ENCODE results near the gene KCNC2.
"Not testable (repeated sequence)": the region's sequence is repeated elsewhere in the genome, so short reads cannot be mapped to it uniquely, and the experiment has no call there.

Gene KCNC2

GRCh38 chr12:75209812-75210138 lies at the start of gene KCNC2:
TSS of gene KCNC2 (minus strand) at chr12:75209839.
- no peak for FAIRE-seq

GRCh38 chr12:75259143-75259542 lies 49.5 kb upstream of the KCNC2 start:
- no peak for FAIRE-seq

GRCh38 chr12:75257510-75257909 lies 47.9 kb upstream of the KCNC2 start:
- FAIRE-seq = no peak

- FAIRE-seq = peak; percentile 37
These were observed 35.5 kb upstream of the KCNC2 start for GRCh38 chr12:75245108-75245507.

- FAIRE-seq = no peak
These were observed 30.3 kb upstream of the KCNC2 start for GRCh38 chr12:75239987-75240386.

GRCh38 chr12:75236206-75236605 lies 26.6 kb upstream of the KCNC2 start:
- no peak for FAIRE-seq

- no peak for FAIRE-seq
These were observed 17.5 kb upstream of the KCNC2 start for GRCh38 chr12:75227132-75227531.

- FAIRE-seq = no peak
These were observed 2.4 kb upstream of the KCNC2 start for GRCh38 chr12:75212072-75212471.

- no peak for FAIRE-seq
These were observed 505 bp downstream of the KCNC2 start for GRCh38 chr12:75208856-75209811.

GRCh38 chr12:75207338-75208083 lies 2.1 kb downstream of the KCNC2 start:
- no peak for FAIRE-seq

- FAIRE-seq = no peak
These were observed 4.1 kb downstream of the KCNC2 start for GRCh38 chr12:75205558-75205957.

GRCh38 chr12:75196865-75197264 lies 12.8 kb downstream of the KCNC2 start:
- no peak for FAIRE-seq

GRCh38 chr12:75196408-75196807 lies 13.2 kb downstream of the KCNC2 start:
- FAIRE-seq = no peak

GRCh38 chr12:75194250-75194649 lies 15.4 kb downstream of the KCNC2 start:
- no peak for FAIRE-seq

- no peak for FAIRE-seq
These were observed 17.4 kb downstream of the KCNC2 start for GRCh38 chr12:75192196-75192595.

GRCh38 chr12:75190846-75191245 lies 18.8 kb downstream of the KCNC2 start:
- FAIRE-seq = peak; percentile 72

GRCh38 chr12:75185881-75186280 lies 23.8 kb downstream of the KCNC2 start:
- not testable (repeated sequence) for FAIRE-seq

GRCh38 chr12:75184516-75184915 lies 25.1 kb downstream of the KCNC2 start:
- FAIRE-seq = no peak

GRCh38 chr12:75183967-75184366 lies 25.7 kb downstream of the KCNC2 start:
- no peak for FAIRE-seq

GRCh38 chr12:75177997-75178396 lies 31.6 kb downstream of the KCNC2 start:
- no peak for FAIRE-seq

GRCh38 chr12:75172611-75173010 lies 37.0 kb downstream of the KCNC2 start:
- FAIRE-seq = no peak

- FAIRE-seq = no peak
These were observed 38.9 kb downstream of the KCNC2 start for GRCh38 chr12:75170640-75171185.

GRCh38 chr12:75162845-75163244 lies 46.8 kb downstream of the KCNC2 start:
- FAIRE-seq = no peak

GRCh38 chr12:75161488-75161887 lies 48.2 kb downstream of the KCNC2 start:
- no peak for FAIRE-seq
